Hepatocyte (in vitro differentiated cells): Measurements from ENCODE around the gene SLC17A1. TPM values are rescaled to one million over a fixed set of nuclear protein-coding genes. Genes with fewer than 3 reads are reported as not detected.

Experiments used
- DNase-seq: peaks from one replicate; pipeline ENCODE4 v3.0.0-alpha.2; 2016; ENCODE audit warnings: low spot score
- H2AFZ ChIP-seq: fragments of 200-600 bp; sonication (generic); 2 replicates; pipeline ENCODE4 v1.6.0; 2016; ENCODE audit warnings: antibody characterized with exemption, mild to moderate bottlenecking
- H3K27ac ChIP-seq: fragments of 200-600 bp; sonication (generic); 2 replicates; pipeline ENCODE4 v1.5.1; 2016; ENCODE audit warnings: mild to moderate bottlenecking
- H3K27me3 ChIP-seq: fragments of 200-600 bp; sonication (generic); 2 replicates; pipeline ENCODE4 v1.6.1; 2016
- H3K36me3 ChIP-seq: fragments of 200-600 bp; sonication (generic); replicated peaks from 2 replicates; pipeline ENCODE4 v1.5.1; 2016; ENCODE audit warnings: low read depth; ENCODE audit not compliant: insufficient read depth
- H3K4me1 ChIP-seq: fragments of 200-600 bp; sonication (generic); 2 replicates; pipeline ENCODE4 v1.5.1; 2016; ENCODE audit warnings: mild to moderate bottlenecking, moderate library complexity; ENCODE audit not compliant: insufficient read depth
- H3K4me2 ChIP-seq: fragments of 200-600 bp; sonication (generic); 2 replicates; pipeline ENCODE4 v1.6.0; 2016
- H3K4me3 ChIP-seq: fragments of 200-600 bp; sonication (generic); 2 replicates; pipeline ENCODE4 v1.5.1; 2016; ENCODE audit warnings: mild to moderate bottlenecking
- H3K79me2 ChIP-seq: fragments of 200-600 bp; sonication (generic); 2 replicates; pipeline ENCODE4 v1.6.0; 2017; ENCODE audit warnings: mild to moderate bottlenecking
- H3K9me2 ChIP-seq: fragments of 200-600 bp; sonication (generic); replicated peaks from 2 replicates; pipeline ENCODE4 v1.6.0; 2017; ENCODE audit warnings: mild to moderate bottlenecking; ENCODE audit not compliant: insufficient read depth
- H3K9me3 ChIP-seq: fragments of 200-600 bp; sonication (generic); 2 replicates; pipeline ENCODE4 v1.5.1; 2016; ENCODE audit warnings: low read depth, mild to moderate bottlenecking
- H4K20me1 ChIP-seq: fragments of 200-600 bp; sonication (generic); 2 replicates; pipeline ENCODE4 v1.6.0; 2016; ENCODE audit warnings: mild to moderate bottlenecking; ENCODE audit not compliant: insufficient read depth, poor library complexity, severe bottlenecking
- EZH2 ChIP-seq: fragments of 200-600 bp; sonication (generic); IDR thresholded peaks from 2 replicates; pipeline ENCODE4 v1.6.1; 2016; ENCODE audit warnings: antibody characterized with exemption, mild to moderate bottlenecking, borderline replicate concordance
- EZH2phosphoT487 ChIP-seq: fragments of 200-600 bp; sonication (generic); IDR thresholded peaks from one replicate; pipeline ENCODE4 v1.6.1; 2018; ENCODE audit warnings: antibody characterized with exemption, mild to moderate bottlenecking, low read depth, moderate library complexity; ENCODE audit not compliant: unreplicated experiment, severe bottlenecking
- WGBS: methylation state at CpG from one replicate; pipeline ENCODE4 v1.1.6; 2016; ENCODE audit warnings: low lambda C conversion rate; ENCODE audit errors: missing lambda C conversion rate; 5-methylcytosine and 5-hydroxymethylcytosine counted together
- polyA plus RNA-seq: library from polyadenylated mRNA; unstranded; fragments of >200 nt; fragmentation: Nextera tagmentation; extraction: Ambion mirVana; gene quantifications from 2 replicates; pipeline ENCODE4 v1.2.1, GENCODE V29; 2016
- total RNA-seq: library from RNA; depleted of rRNA; stranded (reverse); fragments of >200 nt; gene quantifications from 2 replicates; pipeline ENCODE4 v1.2.3, GENCODE V29; 2014
- TF ChIP-seq, protein P1 (sequence below): fragments of 200-600 bp; sonication (generic); IDR thresholded peaks from 2 replicates; pipeline ENCODE4 v1.5.1; 2016; ENCODE audit warnings: antibody characterized with exemption, mild to moderate bottlenecking; ENCODE audit not compliant: poor library complexity

Gene SLC17A1
- total and polyA plus RNA-seq, 2 experiments from 2014 or later: 3.2 to 4.0 TPM

- H4K20me1 ChIP-seq: no peaks in the 10 kb centered on the region
- no peak overlapping the region for H2AFZ ChIP-seq
- H3K36me3 ChIP-seq: no peaks in the 10 kb centered on the region
- no peak overlapping the region for H3K27ac ChIP-seq
- no peaks in the 10 kb centered on the region for H3K4me1 ChIP-seq
- H3K4me2 ChIP-seq: no peak overlapping the region
- H3K79me2 ChIP-seq: no peaks in the 10 kb centered on the region
- TF ChIP-seq EZH2 (no peak), EZH2phosphoT487 (no peak)
- TF ChIP-seq, protein P1, sequence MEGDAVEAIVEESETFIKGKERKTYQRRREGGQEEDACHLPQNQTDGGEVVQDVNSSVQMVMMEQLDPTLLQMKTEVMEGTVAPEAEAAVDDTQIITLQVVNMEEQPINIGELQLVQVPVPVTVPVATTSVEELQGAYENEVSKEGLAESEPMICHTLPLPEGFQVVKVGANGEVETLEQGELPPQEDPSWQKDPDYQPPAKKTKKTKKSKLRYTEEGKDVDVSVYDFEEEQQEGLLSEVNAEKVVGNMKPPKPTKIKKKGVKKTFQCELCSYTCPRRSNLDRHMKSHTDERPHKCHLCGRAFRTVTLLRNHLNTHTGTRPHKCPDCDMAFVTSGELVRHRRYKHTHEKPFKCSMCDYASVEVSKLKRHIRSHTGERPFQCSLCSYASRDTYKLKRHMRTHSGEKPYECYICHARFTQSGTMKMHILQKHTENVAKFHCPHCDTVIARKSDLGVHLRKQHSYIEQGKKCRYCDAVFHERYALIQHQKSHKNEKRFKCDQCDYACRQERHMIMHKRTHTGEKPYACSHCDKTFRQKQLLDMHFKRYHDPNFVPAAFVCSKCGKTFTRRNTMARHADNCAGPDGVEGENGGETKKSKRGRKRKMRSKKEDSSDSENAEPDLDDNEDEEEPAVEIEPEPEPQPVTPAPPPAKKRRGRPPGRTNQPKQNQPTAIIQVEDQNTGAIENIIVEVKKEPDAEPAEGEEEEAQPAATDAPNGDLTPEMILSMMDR: no peak
- DNase-seq: no peak
- no peaks in the 10 kb centered on the region for H3K9me2 ChIP-seq
- no peak overlapping the region for H3K4me3 ChIP-seq
- no peaks in the 10 kb centered on the region for H3K27me3 ChIP-seq
- H3K9me3 ChIP-seq: no peaks in the 10 kb centered on the region
These were observed 10.5 kb downstream of the SLC17A1 start for GRCh38 chr6:25821341-25821740.

DNA sequence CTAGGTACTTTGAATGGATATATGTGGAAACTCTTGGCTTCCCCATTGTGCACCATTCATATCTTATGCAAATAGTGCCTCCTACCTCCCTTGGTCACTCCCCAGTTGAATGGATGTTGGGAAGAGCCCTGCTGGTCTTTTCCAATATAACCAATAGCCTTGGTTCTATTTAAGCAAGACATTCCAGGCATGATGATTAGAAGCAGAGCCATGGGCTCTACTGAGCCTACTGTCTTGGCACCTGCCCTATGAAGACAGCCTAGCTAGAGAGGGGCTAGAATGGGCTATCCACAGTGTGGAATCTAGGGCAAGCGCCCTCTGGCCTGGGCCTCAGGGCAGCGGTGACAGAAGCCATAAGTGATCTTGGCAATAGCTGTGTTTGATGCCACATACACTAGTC is 15.6 kb downstream of the SLC17A1 start:
- H4K20me1 ChIP-seq: no peaks in the 10 kb centered on the region
- H2AFZ ChIP-seq: no peak overlapping the region
- no peaks in the 10 kb centered on the region for H3K9me2 ChIP-seq
- H3K9me3 ChIP-seq: no peaks in the 10 kb centered on the region
- WGBS: 100% methylated on average over 2 of the region's 2 CpGs
- no peak overlapping the region for H3K4me2 ChIP-seq
- no peaks in the 10 kb centered on the region for H3K79me2 ChIP-seq
- no peaks in the 10 kb centered on the region for H3K27me3 ChIP-seq
- no peak overlapping the region for H3K27ac ChIP-seq
- H3K36me3 ChIP-seq: no peaks in the 10 kb centered on the region
- no peak for DNase-seq
- H3K4me3 ChIP-seq: no peak overlapping the region
- TF ChIP-seq EZH2: no peak
- TF ChIP-seq, protein P1: no peak
- no peak for TF ChIP-seq EZH2phosphoT487
- no peaks in the 10 kb centered on the region for H3K4me1 ChIP-seq

- TF ChIP-seq, protein P1: no peak
- no peak for TF ChIP-seq EZH2
- no peak for TF ChIP-seq EZH2phosphoT487
- Histone ChIP-seq H2AFZ (no peak overlapping the region), H3K27ac (no peak overlapping the region), H3K36me3 (no peaks in the 10 kb centered on the region), H3K79me2 (no peaks in the 10 kb centered on the region), H3K4me1 (no peaks in the 10 kb centered on the region), H3K4me3 (no peak overlapping the region), H3K9me3 (no peaks in the 10 kb centered on the region), H3K4me2 (no peak overlapping the region), H3K9me2 (no peaks in the 10 kb centered on the region), H3K27me3 (no peaks in the 10 kb centered on the region), H4K20me1 (no peaks in the 10 kb centered on the region)
- DNase-seq: no peak
- 71% methylated on average over 3 of the region's 3 CpGs for WGBS
These were observed 16.7 kb downstream of the SLC17A1 start for GRCh38 chr6:25815194-25815593.

- no peak overlapping the region for H2AFZ ChIP-seq
- H3K4me3 ChIP-seq: no peak overlapping the region
- TF ChIP-seq EZH2 (no peak), EZH2phosphoT487 (no peak)
- TF ChIP-seq, protein P1: no peak
- 73% methylated on average over 2 of the region's 2 CpGs for WGBS
- no peaks in the 10 kb centered on the region for H3K36me3 ChIP-seq
- no peaks in the 10 kb centered on the region for H3K4me1 ChIP-seq
- H3K27me3 ChIP-seq: no peaks in the 10 kb centered on the region
- no peaks in the 10 kb centered on the region for H3K79me2 ChIP-seq
- no peak overlapping the region for H3K27ac ChIP-seq
- no peaks in the 10 kb centered on the region for H3K9me2 ChIP-seq
- no peak for DNase-seq
- H3K9me3 ChIP-seq: no peaks in the 10 kb centered on the region
- no peak overlapping the region for H3K4me2 ChIP-seq
- no peaks in the 10 kb centered on the region for H4K20me1 ChIP-seq
These were observed 27.0 kb downstream of the SLC17A1 start for GRCh38 chr6:25804804-25805203.
